GM12878 (cell line): ENCODE measurements around the gene SH2B3. TPM values are rescaled to one million over a fixed set of nuclear protein-coding genes. Genes with fewer than 3 reads are reported as not detected.
A peak's percentile ranks its signal among the peaks of the same experiment; 100 is the strongest.

Source experiments
- ATAC-seq: fragments of 200-7000 bp; cut with Tn5 transposase; 3 replicates; pipeline ENCODE4 v1.9.1; 2020; ENCODE audit warnings: mild to moderate bottlenecking, moderate library complexity
- Bru-seq: library from RNA; stranded (reverse); fragments of 400-500 nt; gene quantifications from one replicate; lab custom pipeline; 2021; lab: Mats Ljungman, UMichigan
- BruChase-seq, 2 experiments: library from RNA; stranded (reverse); fragments of 400-500 nt; gene quantifications; one replicate each; lab custom pipeline; 2021; lab: Mats Ljungman, UMichigan
- BruUV-seq: library from RNA; stranded (reverse); fragments of 400-500 nt; replicated peaks from 2 replicates; lab custom pipeline; 2021; lab: Mats Ljungman, UMichigan
- CTCF ChIA-PET: fragments of 300-600 bp; sonication (Branson Sonifier 250); formaldehyde crosslinking; extraction: SDS; loops from one replicate; lab custom pipeline; 2021; ENCODE audit warnings: inconsistent platforms; lab: Yijun Ruan, JAX
- POLR2A ChIA-PET: fragments of 350-600 bp; formaldehyde crosslinking; extraction: SDS; loops from one replicate; lab custom pipeline; 2021; ENCODE audit warnings: inconsistent platforms; lab: Charles Lee
- RAD21 ChIA-PET: fragments of 300-600 bp; sonication (Branson Sonifier 250); formaldehyde crosslinking; loops from one replicate; lab custom pipeline; 2023; ENCODE audit warnings: antibody characterized with exemption; ENCODE audit not compliant: unreplicated experiment; lab: Charles Lee
- SMC1A ChIA-PET: fragments of 300-600 bp; sonication (Branson Sonifier 250); formaldehyde crosslinking; loops from one replicate; lab custom pipeline; 2023; ENCODE audit not compliant: unreplicated experiment, uncharacterized antibody; lab: Charles Lee
- DNase-seq: peaks from one replicate; pipeline ENCODE4 v3.0.0-alpha.2; 2011; ENCODE audit warnings: low read depth, low spot score
- FAIRE-seq: peaks from 3 replicates; lab custom pipeline; 2011; peaks lifted over from hg19 to GRCh38; lab: Jason Lieb, UNC
- H2AFZ ChIP-seq: 2 replicates; pipeline ENCODE4 v1.6.0; 2011; ENCODE audit warnings: low read depth, low read length, control low read depth; ENCODE audit not compliant: control insufficient read depth
- H3K27ac ChIP-seq: 2 replicates; pipeline ENCODE4 v1.5.1; 2011; ENCODE audit warnings: control low read depth; ENCODE audit not compliant: control insufficient read depth, insufficient read depth
- H3K27me3 ChIP-seq, 2 experiments: replicated peaks in 1 of 2; 2 replicates each; pipeline versions ENCODE4 v1.6.0 to v1.6.1; 2011; ENCODE audit warnings: low read length in 1 of 2; ENCODE audit not compliant: control insufficient read depth in 2 of 2, insufficient read depth in 2 of 2
- H3K36me3 ChIP-seq, 2 experiments: 2 replicates each; pipeline ENCODE4 v1.5.1; 2011; ENCODE audit warnings: low read length in 1 of 2; ENCODE audit not compliant: control insufficient read depth in 2 of 2, insufficient read depth in 2 of 2
- H3K4me1 ChIP-seq: 2 replicates; pipeline ENCODE4 v1.6.1; 2011; ENCODE audit warnings: mild to moderate bottlenecking, low read length, moderate library complexity, mixed read lengths; ENCODE audit not compliant: control insufficient read depth, insufficient read depth
- H3K4me2 ChIP-seq: 2 replicates; pipeline ENCODE4 v1.6.0; 2011; ENCODE audit warnings: control low read depth; ENCODE audit not compliant: control insufficient read depth, insufficient read depth
- H3K4me3 ChIP-seq: fragments of 200-600 bp; sonication (generic); 2 replicates; pipeline ENCODE4 v1.5.1; 2016
- H3K79me2 ChIP-seq: 2 replicates; pipeline ENCODE4 v1.6.0; 2011; ENCODE audit warnings: low read length; ENCODE audit not compliant: control insufficient read depth, insufficient read depth
- H3K9ac ChIP-seq: 2 replicates; pipeline ENCODE4 v1.8.0; 2011; ENCODE audit warnings: low read length, control low read depth, mixed read lengths; ENCODE audit not compliant: control insufficient read depth, insufficient read depth
- H3K9me3 ChIP-seq: replicated peaks from 3 replicates; pipeline ENCODE4 v1.5.1; 2011; ENCODE audit warnings: mild to moderate bottlenecking, low read length; ENCODE audit not compliant: control insufficient read depth, insufficient read depth
- H4K20me1 ChIP-seq: 2 replicates; pipeline ENCODE4 v1.6.0; 2011; ENCODE audit not compliant: control insufficient read depth, insufficient read depth
- BACH1 ChIP-seq: fragments of 450-650 bp; IDR thresholded peaks from 2 replicates; pipeline ENCODE4 v1.6.1; 2017; ENCODE audit warnings: mild to moderate bottlenecking, borderline replicate concordance
- BCLAF1 ChIP-seq: fragments of 450-650 bp; IDR thresholded peaks from 2 replicates; pipeline ENCODE4 v1.6.1; 2017; ENCODE audit warnings: antibody characterized with exemption, mild to moderate bottlenecking, moderate library complexity
- BRCA1 ChIP-seq: IDR thresholded peaks from 2 replicates; pipeline ENCODE4 v1.6.1; 2011; ENCODE audit warnings: low read depth, low read length, improper control_type of control experiment
- GATAD2B ChIP-seq: fragments of 450-650 bp; conservative IDR thresholded peaks from 2 replicates; pipeline ENCODE4 v1.6.1; 2017; ENCODE audit warnings: low read depth, mild to moderate bottlenecking, moderate library complexity
- HDAC6 ChIP-seq: fragments of 200-600 bp; sonication (generic); IDR thresholded peaks from one replicate; pipeline ENCODE4 v1.8.0; 2017; ENCODE audit warnings: antibody characterized with exemption; ENCODE audit not compliant: unreplicated experiment
- MEF2A ChIP-seq: IDR thresholded peaks from 2 replicates; pipeline ENCODE4 v1.6.1; 2011; ENCODE audit warnings: low read depth, mild to moderate bottlenecking, low read length, moderate library complexity; ENCODE audit not compliant: insufficient read depth
- MEF2B ChIP-seq: fragments of 450-650 bp; IDR thresholded peaks from 2 replicates; pipeline ENCODE4 v1.6.1; 2018; ENCODE audit warnings: mild to moderate bottlenecking, moderate library complexity; ENCODE audit not compliant: partially characterized antibody, poor library complexity, severe bottlenecking
- MYB ChIP-seq: fragments of 150-350 bp; IDR thresholded peaks from 2 replicates; pipeline ENCODE4 v1.6.1; 2014; ENCODE audit warnings: mild to moderate bottlenecking, low read depth, low read length, borderline replicate concordance
- NFIC ChIP-seq: IDR thresholded peaks from 2 replicates; pipeline ENCODE4 v1.6.1; 2012; ENCODE audit warnings: low read depth, mild to moderate bottlenecking, inconsistent platforms, low read length, moderate library complexity
- NR2F1 ChIP-seq: fragments of 450-650 bp; conservative IDR thresholded peaks from 2 replicates; pipeline ENCODE4 v1.6.1; 2017; ENCODE audit warnings: mild to moderate bottlenecking
- RB1 ChIP-seq: fragments of 450-650 bp; formaldehyde crosslinking; IDR thresholded peaks from 2 replicates; pipeline ENCODE4 v1.6.1; 2017; ENCODE audit warnings: mild to moderate bottlenecking, borderline replicate concordance
- SIN3A ChIP-seq: IDR thresholded peaks from 2 replicates; pipeline ENCODE4 v1.6.1; 2012; ENCODE audit warnings: low read depth, low read length, improper control_type of control experiment
- SUZ12 ChIP-seq: fragments of 200-600 bp; sonication (generic); IDR thresholded peaks from one replicate; pipeline ENCODE4 v1.6.1; 2018; ENCODE audit warnings: antibody characterized with exemption, mild to moderate bottlenecking; ENCODE audit not compliant: unreplicated experiment
- TAF1 ChIP-seq: IDR thresholded peaks from 2 replicates; pipeline ENCODE4 v1.6.1; 2011; ENCODE audit warnings: mild to moderate bottlenecking, low read depth, low read length, borderline replicate concordance
- ZNF217 ChIP-seq: fragments of 450-650 bp; IDR thresholded peaks from 2 replicates; pipeline ENCODE4 v1.6.1; 2017; ENCODE audit warnings: antibody characterized with exemption, mild to moderate bottlenecking
- ZNF24 ChIP-seq: fragments of 450-650 bp; IDR thresholded peaks from 2 replicates; pipeline ENCODE4 v1.6.1; 2017; ENCODE audit warnings: antibody characterized with exemption, mild to moderate bottlenecking
- ZZZ3 ChIP-seq: IDR thresholded peaks from 2 replicates; pipeline ENCODE4 v1.6.1; 2011; ENCODE audit warnings: low read depth; ENCODE audit not compliant: control insufficient read depth, insufficient read length
- WGBS: methylation state at CpG from one replicate; pipeline ENCODE4 v1.1.6; 2016; ENCODE audit warnings: low lambda C conversion rate; ENCODE audit not compliant: insufficient replicate concordance, insufficient coverage; ENCODE audit errors: missing lambda C conversion rate; 5-methylcytosine and 5-hydroxymethylcytosine counted together
- in situ Hi-C: fragments of 300-500 bp; cut with MboI; formaldehyde crosslinking; loops from 9 replicates; pipeline ENCODE4 v1.14.3; 2018; ENCODE audit warnings: mixed read lengths
- intact Hi-C: fragments of 100-400 bp; cut with micrococcal nuclease; formaldehyde crosslinking; loops from one replicate; pipeline ENCODE4 v1.14.2; 2022; ENCODE audit not compliant: unreplicated experiment
- long read RNA-seq, 2 experiments: library from polyadenylated mRNA; unstranded; transcript quantifications; one replicate each; pipeline ENCODE4 v2.0.0, GENCODE V29; 2019 to 2020
- polyA minus RNA-seq, 3 experiments: library from RNA; depleted of rRNA, polyadenylated mRNA; stranded (reverse); fragments of >200 nt; gene quantifications; 2 replicates each; pipeline ENCODE4 v1.2.3, GENCODE V29; 2011
- polyA plus RNA-seq, 11 experiments: library from polyadenylated mRNA; depleted of rRNA in 4 of 11; unstranded in 6 of 11; stranded (reverse) in 5 of 11; fragments of >200 nt; fragmentation: Nextera tagmentation in 4 of 11; fragmentation: Illumina TruSeq in 1 of 11; extraction: Ambion mirVana in 4 of 11; extraction: Trizol in 1 of 11; gene quantifications; 1 replicate in 1 of 11; 2 replicates in 10 of 11; pipeline versions ENCODE4 v1.2.1 to v1.2.3, GENCODE V29; 2011 to 2016; ENCODE audit warnings: inconsistent platforms in 2 of 11, missing spikeins in 2 of 11, low read depth in 1 of 11
- total RNA-seq, 4 experiments: library from RNA; depleted of rRNA in 3 of 4; stranded (reverse); fragments of >200 nt in 3 of 4; fragmentation: Illumina TruSeq in 1 of 4; extraction: Trizol in 1 of 4; gene quantifications; 2 replicates each; pipeline versions ENCODE4 v1.2.1 to v1.2.3, GENCODE V29; 2013 to 2021

SH2B3 gene
- total RNA-seq (2013; cell fraction: nucleolus; rRNA removed): 28.3 and 28.4 TPM in 2 replicates
- total RNA-seq (2014; rRNA removed) (32.3 and 32.5 TPM in 2 replicates), total RNA-seq (2014; rRNA removed; fragmentation: Illumina TruSeq; extraction: Trizol) (25.3 and 27.6 TPM in 2 replicates), total RNA-seq (2021) (43.2 and 46.4 TPM in 2 replicates), polyA plus RNA-seq (2011; rRNA removed) (15.0 and 19.1 TPM in 2 replicates), polyA plus RNA-seq (2014; fragmentation: Illumina TruSeq; extraction: Trizol) (35.6 and 38.3 TPM in 2 replicates), polyA plus RNA-seq (2014; fragmentation: Nextera tagmentation; extraction: Ambion mirVana) (1 to 10 TPM; 5.8 to 8.5 TPM), polyA plus RNA-seq (2014; rRNA removed) (28.1 and 31.0 TPM in 2 replicates), polyA plus RNA-seq (2016; fragmentation: Nextera tagmentation; extraction: Ambion mirVana) (10 to 100 TPM in 1 of 2 experiments, 1 to 10 TPM in 1; 9.1 to 11.9 TPM), polyA minus RNA-seq (2011; rRNA and poly(A)+ RNA removed) (15.0 and 18.0 TPM in 2 replicates), Bru-seq, nascent RNA (percentile 89 among the genes with signal in this experiment), BruChase-seq, experiment 1, labeled RNA remaining after a 6-hour chase (percentile 91 among the genes with signal in this experiment), BruChase-seq, experiment 2, labeled RNA remaining after a 2-hour chase (percentile 93 among the genes with signal in this experiment)
- polyA plus RNA-seq (2011; ENCODE audit: low read depth): 18.6 TPM
- polyA plus RNA-seq (2011; cell fraction: cytosol; rRNA removed): 19.4 and 21.7 TPM in 2 replicates
- polyA plus RNA-seq (2011; cell fraction: nucleus; rRNA removed): 18.9 and 27.2 TPM in 2 replicates
- polyA plus RNA-seq (2012): 18.0 and 25.3 TPM in 2 replicates
- polyA minus RNA-seq (2011; cell fraction: cytosol; rRNA and poly(A)+ RNA removed): 11.4 and 13.1 TPM in 2 replicates
- polyA minus RNA-seq (2011; cell fraction: nucleus; rRNA and poly(A)+ RNA removed): 4.8 and 11.5 TPM in 2 replicates
- long read RNA-seq, experiment 1, partial matches to known transcripts: 1 of 4 reads
- long read RNA-seq, experiment 1, other reads (novel, unspliced or antisense): 3 of 4 reads
- long read RNA-seq, experiment 2, partial matches to known transcripts: 0 of 39 reads
- long read RNA-seq, experiment 2, other reads (novel, unspliced or antisense): 39 of 39 reads

GRCh38 chr12:111405859-111406473 is at the start of gene SH2B3:
Gene SH2B3 (plus strand): TSS chr12:111405923. CDS start chr12:111418146, 12,223 bp downstream.
- ChIA-PET POLR2A (interaction anchor here (8.7 to 13.2 kb wide), 2 partner anchors 24 to 38 kb away, joined by 71 to 188 read pairs; no protein-coding TSS in a partner anchor), CTCF (interaction anchor here (27.0 kb wide), 1 partner anchor 45 kb away, joined by 1117 read pairs; no protein-coding TSS in a partner anchor), RAD21 (interaction anchor here (19.6 kb wide), 1 partner anchor 38 kb away, joined by 804 read pairs; no protein-coding TSS in a partner anchor), SMC1A (interaction anchor here (4.0 to 22.6 kb wide), 3 partner anchors 25 to 50 kb away, joined by 38 to 605 read pairs (median 104); no protein-coding TSS in a partner anchor)
- Histone ChIP-seq H2AFZ (peak within 1 kb of the TSS; percentile 60), H3K27ac (peak within 1 kb of the TSS; percentile 91), H3K4me2 (peak within 1 kb of the TSS; percentile 96), H3K9ac (peak within 1 kb of the TSS; percentile 95), H3K4me1 (peaks cover 49% of the 10 kb centered on the region), H3K36me3 (peaks cover 0 to 4% of the 10 kb centered on the region in 2 experiments; a peak in 1 of 4 replicates), H3K79me2 (peaks cover 52% of the 10 kb centered on the region), H3K4me3 (peak within 1 kb of the TSS; percentile 96), H3K27me3 (no peaks in the 10 kb centered on the region), H4K20me1 (0 out of 2 replicates have a peak, but pooled peaks cover 6% of the 10 kb centered on the region), H3K9me3 (no peaks in the 10 kb centered on the region)
- no TSS peak for BruUV-seq
- no peak for DNase-seq
- FAIRE-seq: no peak
- intact Hi-C loops (loop anchor here (1.0 to 2.0 kb wide), 2 partner anchors 25 to 38 kb away; no protein-coding TSS in a partner anchor), in situ Hi-C loops (no loop called here)
- under 1% methylated on average over 38 of the region's 80 CpGs for WGBS
- ATAC-seq: peak; percentile 0; the same call in 2 of the 3 replicates
- TF ChIP-seq GATAD2B: peak; percentile 56; the same call in 1 of the 2 replicates
- no peak for TF ChIP-seq MYB
- peak; percentile 13 for TF ChIP-seq MEF2B
- peak; percentile 65; the same call in 1 of the 2 replicates for TF ChIP-seq ZNF217
- no peak for TF ChIP-seq SUZ12
- TF ChIP-seq HDAC6: peak; percentile 55
- TF ChIP-seq NR2F1: no peak
- TF ChIP-seq BACH1: peak; percentile 86
- TF ChIP-seq NFIC: no peak
- TF ChIP-seq BRCA1: no peak
- TF ChIP-seq ZNF24: 0 out of 2 replicates have a peak, but pooled peaks have one; percentile 24
- peak; percentile 22; the same call in 1 of the 2 replicates for TF ChIP-seq RB1
- 0 out of 2 replicates have a peak, but pooled peaks have one; percentile 23 for TF ChIP-seq SIN3A
- TF ChIP-seq MEF2A: no peak
- no peak for TF ChIP-seq ZZZ3
- peak; percentile 71; the same call in 1 of the 2 replicates for TF ChIP-seq TAF1
- 0 out of 2 replicates have a peak, but pooled peaks have one; percentile 16 for TF ChIP-seq BCLAF1
